ENCODE measurements around the gene CNGA4.
"Not testable (repeated sequence)": the region's sequence is repeated elsewhere in the genome, so short reads cannot be mapped to it uniquely, and the experiment has no call there.

Gene CNGA4

GRCh38 chr11:6269994-6270393 is 31.1 kb downstream of the CNGA4 start:
- TF ChIP-seq POLR2A (IDR thresholded peaks at IDR 0.05; ENCODE audit: extremely low read depth, insufficient read length) (no peak), CTCF (IDR thresholded peaks at IDR 0.05; ENCODE audit: low read depth, low read length) (peak; percentile 15), MYC (IDR thresholded peaks at IDR 0.05; ENCODE audit: low read depth, low read length) (no peak)
- peak; percentile 9 for DNase-seq (ENCODE audit: low read depth)
- no peak overlapping the region for H3K4me3 ChIP-seq (ENCODE audit: low read depth, low read length)

GRCh38 chr11:6270584-6271246 is 31.8 kb downstream of the CNGA4 start:
- TF ChIP-seq POLR2A (IDR thresholded peaks at IDR 0.05; ENCODE audit: extremely low read depth, insufficient read length) (no peak), MYC (IDR thresholded peaks at IDR 0.05; ENCODE audit: low read depth, low read length) (no peak), MAX (IDR thresholded peaks at IDR 0.05; ENCODE audit: low read depth, low read length) (no peak), CTCF (IDR thresholded peaks at IDR 0.05; ENCODE audit: low read depth, low read length) (no peak)
- H3K4me3 ChIP-seq (ENCODE audit: low read depth, low read length) = no peak overlapping the region
- no peak for DNase-seq (ENCODE audit: low read depth)

- no peak for DNase-seq (ENCODE audit: low read depth)
- no peak overlapping the region for H3K4me3 ChIP-seq (ENCODE audit: low read depth, low read length)
- no peak for TF ChIP-seq POLR2A (IDR thresholded peaks at IDR 0.05; ENCODE audit: extremely low read depth, insufficient read length)
- TF ChIP-seq CTCF (IDR thresholded peaks at IDR 0.05; ENCODE audit: low read depth, low read length) = no peak
- TF ChIP-seq MYC (IDR thresholded peaks at IDR 0.05; ENCODE audit: low read depth, low read length) = no peak
- no peak for TF ChIP-seq MAX (IDR thresholded peaks at IDR 0.05; ENCODE audit: low read depth, low read length)
Observed at GRCh38 chr11:6271598-6271997, 32.7 kb downstream of the CNGA4 start.

GRCh38 chr11:6273188-6273587 is 34.3 kb downstream of the CNGA4 start:
- no peak for DNase-seq (ENCODE audit: low read depth)
- no peak overlapping the region for H3K4me3 ChIP-seq (ENCODE audit: low read depth, low read length)
- no peak for TF ChIP-seq CTCF (IDR thresholded peaks at IDR 0.05; ENCODE audit: low read depth, low read length)
- no peak for TF ChIP-seq POLR2A (IDR thresholded peaks at IDR 0.05; ENCODE audit: extremely low read depth, insufficient read length)
- no peak for TF ChIP-seq MYC (IDR thresholded peaks at IDR 0.05; ENCODE audit: low read depth, low read length)
- no peak for TF ChIP-seq MAX (IDR thresholded peaks at IDR 0.05; ENCODE audit: low read depth, low read length)

GRCh38 chr11:6280809-6281208 is 41.9 kb downstream of the CNGA4 start:
- not testable (repeated sequence) for DNase-seq (ENCODE audit: low read depth); H3K4me3 ChIP-seq (ENCODE audit: low read depth, low read length)

GRCh38 chr11:6283453-6284023 is 44.6 kb downstream of the CNGA4 start:
- no peak for TF ChIP-seq MAX (IDR thresholded peaks at IDR 0.05; ENCODE audit: low read depth, low read length)
- TF ChIP-seq MYC (IDR thresholded peaks at IDR 0.05; ENCODE audit: low read depth, low read length) = no peak
- TF ChIP-seq POLR2A (IDR thresholded peaks at IDR 0.05; ENCODE audit: extremely low read depth, insufficient read length) = no peak
- no peak for TF ChIP-seq CTCF (IDR thresholded peaks at IDR 0.05; ENCODE audit: low read depth, low read length)
- H3K4me3 ChIP-seq (ENCODE audit: low read depth, low read length) = no peak overlapping the region
- DNase-seq (ENCODE audit: low read depth) = no peak
